K562 (cell line): ENCODE data around the gene PBOV1. TPM values are rescaled to one million over a fixed set of nuclear protein-coding genes. Genes with fewer than 3 reads are reported as not detected.

Experiments
- ATAC-seq: fragments of 200-7000 bp; cut with Tn5 transposase; 3 replicates; pipeline ENCODE4 v1.9.1; 2020; ENCODE audit warnings: moderate library complexity
- BruUV-seq: library from RNA; stranded (reverse); fragments of 400-500 nt; replicated peaks from 2 replicates; lab custom pipeline; 2021; lab: Mats Ljungman, UMichigan
- CTCF ChIA-PET: fragments of 300-600 bp; formaldehyde crosslinking; extraction: SDS; loops from one replicate; lab custom pipeline; 2021; ENCODE audit warnings: low intra/inter-chr PET ratio; lab: Yijun Ruan, JAX
- POLR2A ChIA-PET: fragments of 300-600, 350-650 bp; sonication (Branson Sonifier 250); formaldehyde crosslinking; extraction: SDS; loops from one replicate; lab custom pipeline; 2021; ENCODE audit warnings: antibody characterized with exemption, inconsistent platforms; lab: Yijun Ruan, JAX
- DNase-seq, 4 experiments: peaks; one replicate each; pipeline versions ENCODE4 v3.0.0 to v3.0.0-alpha.2; 2011 to 2018; ENCODE audit warnings: low spot score in 3 of 4, mixed read lengths in 3 of 4; ENCODE audit errors: extremely low read depth in 1 of 4
- FAIRE-seq: peaks from 2 replicates; lab custom pipeline; 2011; peaks lifted over from hg19 to GRCh38; lab: Jason Lieb, UNC
- H2AFZ ChIP-seq: 2 replicates; pipeline ENCODE4 v1.6.0; 2011; ENCODE audit warnings: low read depth, low read length, control low read depth, inconsistent platforms
- H3K27ac ChIP-seq: fragments of 200-600 bp; 3 replicates; pipeline ENCODE4 v1.8.0; 2011; ENCODE audit warnings: low read depth, mild to moderate bottlenecking, control low read depth, inconsistent platforms, low read length, moderate library complexity, mixed read lengths; ENCODE audit errors: extremely low read depth
- H3K27me3 ChIP-seq, 2 experiments: fragments of 300-600 bp in 1 of 2; 2 replicates in 1 of 2; 3 replicates in 1 of 2; pipeline versions ENCODE4 v1.6.0 to v1.8.0; 2011; ENCODE audit warnings: inconsistent platforms in 2 of 2, low read length in 2 of 2, mild to moderate bottlenecking in 1 of 2, mixed read lengths in 1 of 2, moderate library complexity in 1 of 2; ENCODE audit not compliant: control insufficient read depth in 2 of 2, insufficient read depth in 2 of 2
- H3K36me3 ChIP-seq: fragments of 300-600 bp; 3 replicates; pipeline ENCODE4 v1.8.0; 2011; ENCODE audit warnings: mild to moderate bottlenecking, low read length, inconsistent platforms; ENCODE audit not compliant: control insufficient read depth, insufficient read depth
- H3K4me1 ChIP-seq, 2 experiments: fragments of 200-600 bp in 1 of 2; replicated peaks in 1 of 2; 2 replicates in 1 of 2; 3 replicates in 1 of 2; pipeline versions ENCODE4 v1.5.1 to v1.8.0; 2011; ENCODE audit warnings: inconsistent platforms in 2 of 2, low read length in 2 of 2, mild to moderate bottlenecking in 1 of 2, mixed read lengths in 1 of 2, moderate library complexity in 1 of 2; ENCODE audit not compliant: control insufficient read depth in 2 of 2, insufficient read depth in 2 of 2
- H3K4me2 ChIP-seq: 2 replicates; pipeline ENCODE4 v1.6.1; 2011; ENCODE audit warnings: low read length, control low read depth, inconsistent platforms, mixed read lengths; ENCODE audit not compliant: insufficient read depth
- H3K4me3 ChIP-seq: fragments of 200-600 bp; sonication (generic), shearing (Covaris generic); 2 replicates; pipeline ENCODE4 v1.5.1; 2016; ENCODE audit warnings: control low read depth, inconsistent platforms
- H3K79me2 ChIP-seq: fragments of 200-600 bp; 3 replicates; pipeline ENCODE4 v1.8.0; 2011; ENCODE audit warnings: low read length, inconsistent platforms; ENCODE audit not compliant: control insufficient read depth, insufficient read depth
- H3K9ac ChIP-seq, 2 experiments: 2 replicates each; pipeline versions ENCODE4 v1.6.0 to v1.6.1; 2011; ENCODE audit warnings: low read depth in 2 of 2, low read length in 2 of 2, control low read depth in 1 of 2, inconsistent platforms in 1 of 2, mild to moderate bottlenecking in 1 of 2, mixed read lengths in 1 of 2; ENCODE audit not compliant: insufficient read depth in 1 of 2
- H3K9me1 ChIP-seq: one replicate; pipeline ENCODE4 v1.6.0; 2011; ENCODE audit warnings: inconsistent platforms, mild to moderate bottlenecking, low read length, moderate library complexity; ENCODE audit not compliant: control insufficient read depth, insufficient read depth
- H3K9me3 ChIP-seq: replicated peaks from 2 replicates; pipeline ENCODE4 v1.5.1; 2011; ENCODE audit warnings: low read depth, low read length, inconsistent platforms; ENCODE audit not compliant: control insufficient read depth, insufficient read depth
- H4K20me1 ChIP-seq: replicated peaks from 2 replicates; pipeline ENCODE4 v1.6.1; 2011; ENCODE audit warnings: low read length, inconsistent platforms, mixed read lengths; ENCODE audit not compliant: control insufficient read depth, insufficient read depth
- ESRRA ChIP-seq: fragments of 450-650 bp; IDR thresholded peaks from 2 replicates; pipeline ENCODE4 v1.6.1; 2014; ENCODE audit warnings: low read depth, mild to moderate bottlenecking, moderate library complexity, borderline replicate concordance
- HLTF ChIP-seq: fragments of 450-650 bp; IDR thresholded peaks from 2 replicates; pipeline ENCODE4 v1.6.1; 2016
- HMBOX1 ChIP-seq: sonication (generic); IDR thresholded peaks from 2 replicates; pipeline ENCODE4 v1.6.1; 2016
- L3MBTL2 ChIP-seq: fragments of 450-650 bp; IDR thresholded peaks from 2 replicates; pipeline ENCODE4 v1.6.1; 2016; ENCODE audit warnings: mild to moderate bottlenecking, moderate library complexity
- RBM34 ChIP-seq: fragments of 200-400 bp; formaldehyde crosslinking; IDR thresholded peaks from 2 replicates; pipeline ENCODE4 v1.6.1; 2018; ENCODE audit warnings: low read length, borderline replicate concordance; ENCODE audit not compliant: insufficient read depth
- RFX1 ChIP-seq: fragments of 450-650 bp; IDR thresholded peaks from 2 replicates; pipeline ENCODE4 v1.6.1; 2016; ENCODE audit warnings: mild to moderate bottlenecking, moderate library complexity
- TCF7 ChIP-seq: sonication (generic); IDR thresholded peaks from 2 replicates; pipeline ENCODE4 v1.6.1; 2016; ENCODE audit warnings: antibody characterized with exemption, borderline replicate concordance
- TFE3 ChIP-seq: fragments of 450-650 bp; formaldehyde crosslinking; IDR thresholded peaks from 2 replicates; pipeline ENCODE4 v1.4.0; 2020; ENCODE audit warnings: mild to moderate bottlenecking, mixed read lengths
- TOE1 ChIP-seq, 2 experiments: fragments of 450-650 bp in 1 of 2; sonication (generic) in 1 of 2; formaldehyde crosslinking in 1 of 2; IDR thresholded peaks; 2 replicates each; pipeline versions ENCODE4 v1.7.1 to v1.8.0; 2016 to 2022; ENCODE audit warnings: borderline replicate concordance in 2 of 2, mild to moderate bottlenecking in 2 of 2, antibody characterized with exemption in 1 of 2, inconsistent platforms in 1 of 2, low read depth in 1 of 2, missing genetic modification reagents in 1 of 2, moderate library complexity in 1 of 2
- ZNF274 ChIP-seq: IDR thresholded peaks from 2 replicates; pipeline ENCODE4 v1.6.1; 2011; ENCODE audit warnings: low read depth, mild to moderate bottlenecking, low read length, moderate library complexity, borderline replicate concordance
- WGBS: fragments of 100-300 bp; shearing (Covaris generic); methylation state at CpG from one replicate; pipeline ENCODE4 v1.1.6; 2016; ENCODE audit warnings: low coverage, mixed read lengths; ENCODE audit not compliant: insufficient coverage; ENCODE audit errors: missing lambda C conversion rate; 5-methylcytosine and 5-hydroxymethylcytosine counted together
- in situ Hi-C: fragments of 300-500 bp; cut with MboI; formaldehyde crosslinking; loops from 4 replicates; pipeline ENCODE4 v1.15.0; 2018; ENCODE audit warnings: inconsistent platforms, mixed read lengths
- intact Hi-C: fragments of 100-400 bp; cut with micrococcal nuclease; formaldehyde crosslinking; loops from 2 replicates; pipeline ENCODE4 v1.14.2; 2022
- polyA plus RNA-seq, 8 experiments: library from polyadenylated mRNA; depleted of rRNA in 4 of 8; stranded (reverse) in 5 of 8; unstranded in 3 of 8; fragments of >200 nt; fragmentation: Nextera tagmentation in 2 of 8; fragmentation: Illumina TruSeq in 1 of 8; extraction: Ambion mirVana in 2 of 8; extraction: Trizol in 1 of 8; gene quantifications; 2 replicates each; pipeline versions ENCODE4 v1.2.1 to v1.2.3, GENCODE V29; 2011 to 2014; ENCODE audit warnings: inconsistent platforms in 1 of 8, missing spikeins in 1 of 8
- total RNA-seq, 7 experiments: library from RNA; depleted of rRNA in 6 of 7; stranded (reverse); fragments of >200 nt in 6 of 7; fragmentation: Illumina TruSeq in 2 of 7; extraction: Trizol in 2 of 7; gene quantifications; 2 replicates each; pipeline versions ENCODE4 v1.2.1 to v1.2.3, GENCODE V29; 2011 to 2021; ENCODE audit warnings: low replicate concordance in 1 of 7

Gene PBOV1
- total and polyA plus RNA-seq, 9 of the 15 experiments (the other 6 are each of a cell fraction or from before 2014, with no cell fraction given): not detected

- ChIA-PET CTCF (no interaction called here), POLR2A (no interaction called here)
- TF ChIP-seq HMBOX1 (no peak), TFE3 (CRISPR knock-in tag) (no peak), ZNF274 (no peak), TCF7 (no peak), ESRRA (no peak), L3MBTL2 (no peak), RFX1 (no peak), TOE1 (IDR thresholded peaks at IDR 0.05; ENCODE audit: borderline replicate concordance) (no peak), TOE1 (CRISPR knock-in tag; IDR thresholded peaks at IDR 0.05; ENCODE audit: borderline replicate concordance, low read depth) (no peak), RBM34 (no peak), HLTF (no peak)
- intact Hi-C loops: no loop called here
- no peaks in the 10 kb centered on the region for H3K9me3 ChIP-seq
- BruUV-seq: no TSS peak
- in situ Hi-C loops: no loop called here
- H3K9me1 ChIP-seq: no peaks in the 10 kb centered on the region
- no peaks in the 10 kb centered on the region for H3K4me1 ChIP-seq
- H3K36me3 ChIP-seq: no peaks in the 10 kb centered on the region
- H4K20me1 ChIP-seq: no peaks in the 10 kb centered on the region
- H3K4me2 ChIP-seq: no peak overlapping the region
- ATAC-seq: no peak
- H3K27ac ChIP-seq: no peak overlapping the region
- 3% methylated on average over 3 of the region's 3 CpGs for WGBS
- no peak for FAIRE-seq
- no peak overlapping the region for H3K9ac ChIP-seq
- DNase-seq: no peak
- no peaks in the 10 kb centered on the region for H3K79me2 ChIP-seq
- no peak overlapping the region for H2AFZ ChIP-seq
- H3K4me3 ChIP-seq: no peak overlapping the region
- peaks cover 3 to 15% of the 10 kb centered on the region in 2 experiments; a peak in 2 of 5 replicates for H3K27me3 ChIP-seq
Measured at GRCh38 chr6:138196122-138196738, 22.1 kb downstream of the PBOV1 start.
